HEK293 (cell line): Measurements from ENCODE around the gene ATG4B.

Experiments used
- EGR2 ChIP-seq: fragments of 450-650 bp; formaldehyde crosslinking; IDR thresholded peaks from 2 replicates; pipeline ENCODE4 v1.5.1; 2016; ENCODE audit warnings: low read depth, missing biosample characterization, missing genetic modification characterization
- GFI1B ChIP-seq: fragments of 450-650 bp; formaldehyde crosslinking; IDR thresholded peaks from 2 replicates; pipeline ENCODE4 v1.5.1; 2016; ENCODE audit warnings: missing biosample characterization, missing genetic modification characterization
- ZNF138 ChIP-seq: fragments of 450-650 bp; formaldehyde crosslinking; IDR thresholded peaks from 2 replicates; pipeline ENCODE4 v1.5.1; 2016; ENCODE audit warnings: missing biosample characterization, missing genetic modification characterization, borderline replicate concordance
- ZNF184 ChIP-seq: fragments of 450-650 bp; IDR thresholded peaks from 2 replicates; pipeline ENCODE4 v1.5.1; 2018; ENCODE audit warnings: missing biosample characterization, mild to moderate bottlenecking, missing genetic modification characterization
- ZNF416 ChIP-seq: fragments of 450-650 bp; formaldehyde crosslinking; IDR thresholded peaks from 2 replicates; pipeline ENCODE4 v1.5.1; 2016; ENCODE audit warnings: missing biosample characterization, missing genetic modification characterization
- ZNF555 ChIP-seq: fragments of 450-650 bp; formaldehyde crosslinking; conservative IDR thresholded peaks from 2 replicates; pipeline ENCODE4 v1.5.1; 2017; ENCODE audit warnings: missing biosample characterization, mild to moderate bottlenecking, missing genetic modification characterization, inconsistent platforms
- ZNF561 ChIP-seq: fragments of 450-650 bp; IDR thresholded peaks from 2 replicates; pipeline ENCODE4 v1.5.1; 2018; ENCODE audit warnings: missing biosample characterization, missing genetic modification characterization, borderline replicate concordance
- TF ChIP-seq, protein P1 (sequence below): fragments of 450-650 bp; formaldehyde crosslinking; conservative IDR thresholded peaks from 2 replicates; pipeline ENCODE4 v1.5.1; 2016; ENCODE audit warnings: low read depth, missing biosample characterization, missing genetic modification characterization
- TF ChIP-seq, protein P2 (sequence below): fragments of 450-650 bp; formaldehyde crosslinking; IDR thresholded peaks from 2 replicates; pipeline ENCODE4 v1.5.1; 2016; ENCODE audit warnings: missing biosample characterization, missing genetic modification characterization
- TF ChIP-seq, protein P3 (sequence below): fragments of 450-650 bp; formaldehyde crosslinking; IDR thresholded peaks from 2 replicates; pipeline ENCODE4 v1.5.1; 2016; ENCODE audit warnings: missing biosample characterization, missing genetic modification characterization
- TF ChIP-seq, protein P4 (sequence below): fragments of 450-650 bp; formaldehyde crosslinking; IDR thresholded peaks from 2 replicates; pipeline ENCODE4 v1.5.1; 2016; ENCODE audit warnings: missing biosample characterization, missing genetic modification characterization, borderline replicate concordance

DNA sequence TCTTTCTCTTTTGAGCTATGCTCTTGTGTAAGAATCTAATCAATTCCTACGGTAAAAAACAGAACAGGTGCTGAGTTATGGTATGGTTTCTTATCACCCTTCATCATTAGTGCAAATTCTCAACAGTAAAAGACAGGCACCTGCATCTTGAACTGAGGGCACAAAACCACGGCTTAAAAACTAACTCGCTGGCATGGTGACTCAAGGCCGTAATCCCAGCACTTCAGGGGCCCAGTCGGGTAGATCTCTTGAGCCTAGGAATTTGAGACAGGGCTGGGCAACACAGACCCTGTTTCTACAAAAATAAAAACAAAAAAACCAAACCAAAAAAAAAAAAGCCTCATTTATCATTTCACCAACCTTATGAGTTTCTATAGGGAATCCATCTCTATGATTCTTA lies 33.8 kb upstream of the ATG4B start:
- TF ChIP-seq ZNF138 (tag by site-specific recombination) (no peak), ZNF555 (tag by site-specific recombination) (no peak), ZNF561 (tag by site-specific recombination) (no peak), ZNF416 (tag by site-specific recombination) (no peak), EGR2 (no peak), GFI1B (tag by site-specific recombination) (no peak), ZNF184 (tag by site-specific recombination) (no peak)
- TF ChIP-seq, protein P1, sequence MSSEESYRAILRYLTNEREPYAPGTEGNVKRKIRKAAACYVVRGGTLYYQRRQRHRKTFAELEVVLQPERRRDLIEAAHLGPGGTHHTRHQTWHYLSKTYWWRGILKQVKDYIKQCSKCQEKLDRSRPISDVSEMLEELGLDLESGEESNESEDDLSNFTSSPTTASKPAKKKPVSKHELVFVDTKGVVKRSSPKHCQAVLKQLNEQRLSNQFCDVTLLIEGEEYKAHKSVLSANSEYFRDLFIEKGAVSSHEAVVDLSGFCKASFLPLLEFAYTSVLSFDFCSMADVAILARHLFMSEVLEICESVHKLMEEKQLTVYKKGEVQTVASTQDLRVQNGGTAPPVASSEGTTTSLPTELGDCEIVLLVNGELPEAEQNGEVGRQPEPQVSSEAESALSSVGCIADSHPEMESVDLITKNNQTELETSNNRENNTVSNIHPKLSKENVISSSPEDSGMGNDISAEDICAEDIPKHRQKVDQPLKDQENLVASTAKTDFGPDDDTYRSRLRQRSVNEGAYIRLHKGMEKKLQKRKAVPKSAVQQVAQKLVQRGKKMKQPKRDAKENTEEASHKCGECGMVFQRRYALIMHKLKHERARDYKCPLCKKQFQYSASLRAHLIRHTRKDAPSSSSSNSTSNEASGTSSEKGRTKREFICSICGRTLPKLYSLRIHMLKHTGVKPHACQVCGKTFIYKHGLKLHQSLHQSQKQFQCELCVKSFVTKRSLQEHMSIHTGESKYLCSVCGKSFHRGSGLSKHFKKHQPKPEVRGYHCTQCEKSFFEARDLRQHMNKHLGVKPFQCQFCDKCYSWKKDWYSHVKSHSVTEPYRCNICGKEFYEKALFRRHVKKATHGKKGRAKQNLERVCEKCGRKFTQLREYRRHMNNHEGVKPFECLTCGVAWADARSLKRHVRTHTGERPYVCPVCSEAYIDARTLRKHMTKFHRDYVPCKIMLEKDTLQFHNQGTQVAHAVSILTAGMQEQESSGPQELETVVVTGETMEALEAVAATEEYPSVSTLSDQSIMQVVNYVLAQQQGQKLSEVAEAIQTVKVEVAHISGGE: no peak
- TF ChIP-seq, protein P2, sequence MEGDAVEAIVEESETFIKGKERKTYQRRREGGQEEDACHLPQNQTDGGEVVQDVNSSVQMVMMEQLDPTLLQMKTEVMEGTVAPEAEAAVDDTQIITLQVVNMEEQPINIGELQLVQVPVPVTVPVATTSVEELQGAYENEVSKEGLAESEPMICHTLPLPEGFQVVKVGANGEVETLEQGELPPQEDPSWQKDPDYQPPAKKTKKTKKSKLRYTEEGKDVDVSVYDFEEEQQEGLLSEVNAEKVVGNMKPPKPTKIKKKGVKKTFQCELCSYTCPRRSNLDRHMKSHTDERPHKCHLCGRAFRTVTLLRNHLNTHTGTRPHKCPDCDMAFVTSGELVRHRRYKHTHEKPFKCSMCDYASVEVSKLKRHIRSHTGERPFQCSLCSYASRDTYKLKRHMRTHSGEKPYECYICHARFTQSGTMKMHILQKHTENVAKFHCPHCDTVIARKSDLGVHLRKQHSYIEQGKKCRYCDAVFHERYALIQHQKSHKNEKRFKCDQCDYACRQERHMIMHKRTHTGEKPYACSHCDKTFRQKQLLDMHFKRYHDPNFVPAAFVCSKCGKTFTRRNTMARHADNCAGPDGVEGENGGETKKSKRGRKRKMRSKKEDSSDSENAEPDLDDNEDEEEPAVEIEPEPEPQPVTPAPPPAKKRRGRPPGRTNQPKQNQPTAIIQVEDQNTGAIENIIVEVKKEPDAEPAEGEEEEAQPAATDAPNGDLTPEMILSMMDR (tag by site-specific recombination): no peak
- TF ChIP-seq, protein P3, sequence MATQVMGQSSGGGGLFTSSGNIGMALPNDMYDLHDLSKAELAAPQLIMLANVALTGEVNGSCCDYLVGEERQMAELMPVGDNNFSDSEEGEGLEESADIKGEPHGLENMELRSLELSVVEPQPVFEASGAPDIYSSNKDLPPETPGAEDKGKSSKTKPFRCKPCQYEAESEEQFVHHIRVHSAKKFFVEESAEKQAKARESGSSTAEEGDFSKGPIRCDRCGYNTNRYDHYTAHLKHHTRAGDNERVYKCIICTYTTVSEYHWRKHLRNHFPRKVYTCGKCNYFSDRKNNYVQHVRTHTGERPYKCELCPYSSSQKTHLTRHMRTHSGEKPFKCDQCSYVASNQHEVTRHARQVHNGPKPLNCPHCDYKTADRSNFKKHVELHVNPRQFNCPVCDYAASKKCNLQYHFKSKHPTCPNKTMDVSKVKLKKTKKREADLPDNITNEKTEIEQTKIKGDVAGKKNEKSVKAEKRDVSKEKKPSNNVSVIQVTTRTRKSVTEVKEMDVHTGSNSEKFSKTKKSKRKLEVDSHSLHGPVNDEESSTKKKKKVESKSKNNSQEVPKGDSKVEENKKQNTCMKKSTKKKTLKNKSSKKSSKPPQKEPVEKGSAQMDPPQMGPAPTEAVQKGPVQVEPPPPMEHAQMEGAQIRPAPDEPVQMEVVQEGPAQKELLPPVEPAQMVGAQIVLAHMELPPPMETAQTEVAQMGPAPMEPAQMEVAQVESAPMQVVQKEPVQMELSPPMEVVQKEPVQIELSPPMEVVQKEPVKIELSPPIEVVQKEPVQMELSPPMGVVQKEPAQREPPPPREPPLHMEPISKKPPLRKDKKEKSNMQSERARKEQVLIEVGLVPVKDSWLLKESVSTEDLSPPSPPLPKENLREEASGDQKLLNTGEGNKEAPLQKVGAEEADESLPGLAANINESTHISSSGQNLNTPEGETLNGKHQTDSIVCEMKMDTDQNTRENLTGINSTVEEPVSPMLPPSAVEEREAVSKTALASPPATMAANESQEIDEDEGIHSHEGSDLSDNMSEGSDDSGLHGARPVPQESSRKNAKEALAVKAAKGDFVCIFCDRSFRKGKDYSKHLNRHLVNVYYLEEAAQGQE (tag by site-specific recombination): no peak
- TF ChIP-seq, protein P4, sequence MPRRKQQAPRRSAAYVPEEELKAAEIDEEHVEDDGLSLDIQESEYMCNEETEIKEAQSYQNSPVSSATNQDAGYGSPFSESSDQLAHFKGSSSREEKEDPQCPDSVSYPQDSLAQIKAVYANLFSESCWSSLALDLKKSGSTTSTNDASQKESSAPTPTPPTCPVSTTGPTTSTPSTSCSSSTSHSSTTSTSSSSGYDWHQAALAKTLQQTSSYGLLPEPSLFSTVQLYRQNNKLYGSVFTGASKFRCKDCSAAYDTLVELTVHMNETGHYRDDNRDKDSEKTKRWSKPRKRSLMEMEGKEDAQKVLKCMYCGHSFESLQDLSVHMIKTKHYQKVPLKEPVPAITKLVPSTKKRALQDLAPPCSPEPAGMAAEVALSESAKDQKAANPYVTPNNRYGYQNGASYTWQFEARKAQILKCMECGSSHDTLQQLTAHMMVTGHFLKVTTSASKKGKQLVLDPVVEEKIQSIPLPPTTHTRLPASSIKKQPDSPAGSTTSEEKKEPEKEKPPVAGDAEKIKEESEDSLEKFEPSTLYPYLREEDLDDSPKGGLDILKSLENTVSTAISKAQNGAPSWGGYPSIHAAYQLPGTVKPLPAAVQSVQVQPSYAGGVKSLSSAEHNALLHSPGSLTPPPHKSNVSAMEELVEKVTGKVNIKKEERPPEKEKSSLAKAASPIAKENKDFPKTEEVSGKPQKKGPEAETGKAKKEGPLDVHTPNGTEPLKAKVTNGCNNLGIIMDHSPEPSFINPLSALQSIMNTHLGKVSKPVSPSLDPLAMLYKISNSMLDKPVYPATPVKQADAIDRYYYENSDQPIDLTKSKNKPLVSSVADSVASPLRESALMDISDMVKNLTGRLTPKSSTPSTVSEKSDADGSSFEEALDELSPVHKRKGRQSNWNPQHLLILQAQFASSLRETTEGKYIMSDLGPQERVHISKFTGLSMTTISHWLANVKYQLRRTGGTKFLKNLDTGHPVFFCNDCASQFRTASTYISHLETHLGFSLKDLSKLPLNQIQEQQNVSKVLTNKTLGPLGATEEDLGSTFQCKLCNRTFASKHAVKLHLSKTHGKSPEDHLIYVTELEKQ (tag by site-specific recombination): no peak
